ENCODE measurements around the gene PEX14. TPM values are rescaled to one million over a fixed set of nuclear protein-coding genes. Genes with fewer than 3 reads are reported as not detected.

PEX14 gene
- polyA plus RNA-seq, 3 donors, result 2.2 to 8.8 (median 2.7) TPM

GRCh38 chr1:10467078-10467477 is 7.7 kb upstream of the PEX14 start:
- H3K27ac ChIP-seq (ENCODE audit: low read depth in 1 of 2, low read length in 2 of 2), result no peak overlapping the region
- H3K79me2 ChIP-seq (ENCODE audit: insufficient read depth, low read length), result peaks cover 11% of the 10 kb centered on the region
- 100% methylated on average over 1 of the region's 2 CpGs for WGBS (ENCODE audit: insufficient coverage)
- Mint-ChIP-seq H3K4me3 (no peak overlapping the region), H3K27ac (peak overlapping the region in 1 of 7 donors; percentile 20), H3K27me3 (ENCODE audit: low read depth in 3 of 3) (peaks cover 0 to 2% (median 0%) of the 10 kb centered on the region in 3 donors), H3K9me3 (peaks cover 0 to 2% (median 0%) of the 10 kb centered on the region in 7 donors), H3K36me3 (peaks cover 51 to 69% of the 10 kb centered on the region in 2 donors), H3K4me1 (peaks cover 11% of the 10 kb centered on the region)
- no peaks in the 10 kb centered on the region for H3K27me3 ChIP-seq (ENCODE audit: control insufficient read depth in 2 of 2, insufficient read depth in 2 of 2, low read length in 2 of 2)
- peaks cover 9 to 10% of the 10 kb centered on the region in 2 donors for H3K4me1 ChIP-seq (ENCODE audit: control insufficient read depth in 1 of 2, insufficient read depth in 2 of 2, low read length in 2 of 2)
- peaks cover 48 to 68% of the 10 kb centered on the region in 2 donors for H3K36me3 ChIP-seq (replicated peaks in 1 of 2; ENCODE audit: control insufficient read depth in 1 of 2, insufficient read depth in 2 of 2, low read length in 2 of 2)
- H3K9ac ChIP-seq (ENCODE audit: insufficient read depth, low read length, poor library complexity, severe bottlenecking), result no peak overlapping the region
- H3K4me3 ChIP-seq (replicated peaks in 1 of 3; ENCODE audit: low read depth in 2 of 3, low read length in 3 of 3), result no peak overlapping the region
- TF ChIP-seq, protein P1, sequence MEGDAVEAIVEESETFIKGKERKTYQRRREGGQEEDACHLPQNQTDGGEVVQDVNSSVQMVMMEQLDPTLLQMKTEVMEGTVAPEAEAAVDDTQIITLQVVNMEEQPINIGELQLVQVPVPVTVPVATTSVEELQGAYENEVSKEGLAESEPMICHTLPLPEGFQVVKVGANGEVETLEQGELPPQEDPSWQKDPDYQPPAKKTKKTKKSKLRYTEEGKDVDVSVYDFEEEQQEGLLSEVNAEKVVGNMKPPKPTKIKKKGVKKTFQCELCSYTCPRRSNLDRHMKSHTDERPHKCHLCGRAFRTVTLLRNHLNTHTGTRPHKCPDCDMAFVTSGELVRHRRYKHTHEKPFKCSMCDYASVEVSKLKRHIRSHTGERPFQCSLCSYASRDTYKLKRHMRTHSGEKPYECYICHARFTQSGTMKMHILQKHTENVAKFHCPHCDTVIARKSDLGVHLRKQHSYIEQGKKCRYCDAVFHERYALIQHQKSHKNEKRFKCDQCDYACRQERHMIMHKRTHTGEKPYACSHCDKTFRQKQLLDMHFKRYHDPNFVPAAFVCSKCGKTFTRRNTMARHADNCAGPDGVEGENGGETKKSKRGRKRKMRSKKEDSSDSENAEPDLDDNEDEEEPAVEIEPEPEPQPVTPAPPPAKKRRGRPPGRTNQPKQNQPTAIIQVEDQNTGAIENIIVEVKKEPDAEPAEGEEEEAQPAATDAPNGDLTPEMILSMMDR (IDR thresholded peaks at IDR 0.05), result no peak
- no peak for DNase-seq
- H3K4me2 ChIP-seq (replicated peaks; ENCODE audit: extremely low read depth, low read length, poor library complexity, severe bottlenecking), result no peak overlapping the region
- H4K20me1 ChIP-seq (ENCODE audit: insufficient read depth, low read length), result no peaks in the 10 kb centered on the region
- intact Hi-C loops (cut with micrococcal nuclease), result no loop called here
- H3K9me3 ChIP-seq (replicated peaks in 1 of 2; ENCODE audit: control insufficient read depth in 1 of 2, insufficient read depth in 1 of 2, low read length in 2 of 2), result no peaks in the 10 kb centered on the region
- H2AFZ ChIP-seq (ENCODE audit: insufficient read depth, low read depth, low read length, poor library complexity, severe bottlenecking), result no peak overlapping the region

DNA sequence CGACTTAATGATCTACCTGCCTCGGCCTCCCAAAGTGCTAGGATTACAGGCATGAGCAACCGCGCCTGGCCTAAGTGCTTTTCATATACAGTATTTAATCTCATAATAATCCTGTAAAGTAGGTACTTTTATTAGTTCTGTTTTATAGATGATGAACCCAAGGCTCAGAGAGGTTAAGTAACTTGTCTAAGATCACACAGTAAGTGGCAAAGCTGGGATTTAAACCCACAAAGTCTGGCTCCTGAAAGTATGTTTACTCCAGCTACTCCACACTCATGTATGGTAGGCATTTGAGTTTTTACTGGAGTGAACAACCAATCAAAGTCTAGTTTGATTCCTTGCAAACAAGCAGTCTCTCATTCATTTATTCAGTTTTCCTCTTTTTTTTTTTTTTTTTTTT is 4.7 kb upstream of the PEX14 start:
- H3K4me3 Mint-ChIP-seq, result no peak overlapping the region
- WGBS (ENCODE audit: insufficient coverage), result no CpG with 5 or more reads among the region's 4 CpGs
- intact Hi-C loops (cut with micrococcal nuclease), result loop anchor here (5.0 to 10.0 kb wide), 3 partner anchors 38 to 85 kb away; partner anchors contain the start of gene CENPS (in 1 of the 2)

More for the DNA sequence above, 4.7 kb upstream of the PEX14 start:
- Mint-ChIP-seq H3K27ac (no peak overlapping the region), H3K9me3 (no peaks in the 10 kb centered on the region), H3K27me3 (ENCODE audit: low read depth in 3 of 3) (peaks cover 0 to 2% (median 0%) of the 10 kb centered on the region in 3 donors), H3K4me1 (peaks cover 22% of the 10 kb centered on the region), H3K36me3 (peaks cover 28 to 41% of the 10 kb centered on the region in 2 donors)
- no peak overlapping the region for H2AFZ ChIP-seq (ENCODE audit: insufficient read depth, low read depth, low read length, poor library complexity, severe bottlenecking)
- peaks cover 17% of the 10 kb centered on the region for H3K79me2 ChIP-seq (ENCODE audit: insufficient read depth, low read length)
- no peaks in the 10 kb centered on the region for H3K9me3 ChIP-seq (replicated peaks in 1 of 2; ENCODE audit: control insufficient read depth in 1 of 2, insufficient read depth in 1 of 2, low read length in 2 of 2)
- H3K4me2 ChIP-seq (replicated peaks; ENCODE audit: extremely low read depth, low read length, poor library complexity, severe bottlenecking), result no peak overlapping the region
- peaks cover 28 to 41% of the 10 kb centered on the region in 2 donors for H3K36me3 ChIP-seq (replicated peaks in 1 of 2; ENCODE audit: control insufficient read depth in 1 of 2, insufficient read depth in 2 of 2, low read length in 2 of 2)
- DNase-seq, result no peak
- no peaks in the 10 kb centered on the region for H4K20me1 ChIP-seq (ENCODE audit: insufficient read depth, low read length)
- H3K4me1 ChIP-seq (ENCODE audit: control insufficient read depth in 1 of 2, insufficient read depth in 2 of 2, low read length in 2 of 2), result peaks cover 22 to 32% of the 10 kb centered on the region in 2 donors
- no peak overlapping the region for H3K9ac ChIP-seq (ENCODE audit: insufficient read depth, low read length, poor library complexity, severe bottlenecking)
- TF ChIP-seq, protein P1 (IDR thresholded peaks at IDR 0.05), result no peak
- no peaks in the 10 kb centered on the region for H3K27me3 ChIP-seq (ENCODE audit: control insufficient read depth in 2 of 2, insufficient read depth in 2 of 2, low read length in 2 of 2)
- H3K27ac ChIP-seq (ENCODE audit: low read depth in 1 of 2, low read length in 2 of 2), result no peak overlapping the region
- no peak overlapping the region for H3K4me3 ChIP-seq (replicated peaks in 1 of 3; ENCODE audit: low read depth in 2 of 3, low read length in 3 of 3)

Measured in CD14-positive monocyte (primary cell).